Liver (tissue), 9 donors: Measurements from ENCODE around the gene CFAP68. TPM values are rescaled to one million over a fixed set of nuclear protein-coding genes. Genes with fewer than 3 reads are reported as not detected.

Source experiments
- DNase-seq: peaks from one replicate; pipeline ENCODE4 v3.0.0-alpha.2; 2017; ENCODE audit warnings: low spot score
- H3K27ac ChIP-seq, 2 donors: one replicate each; pipeline ENCODE4 v1.7.0; 2013; ENCODE audit warnings: inconsistent platforms in 2 of 2, low read length in 2 of 2, control low read depth in 1 of 2, low read depth in 1 of 2, mild to moderate bottlenecking in 1 of 2
- H3K27me3 ChIP-seq, 4 donors: one replicate each; pipeline versions ENCODE4 v1.6.1 to v1.7.0; 2013; ENCODE audit warnings: low read length in 3 of 4, inconsistent platforms in 1 of 4, mild to moderate bottlenecking in 1 of 4, moderate library complexity in 1 of 4; ENCODE audit not compliant: control insufficient read depth in 4 of 4, insufficient read depth in 4 of 4
- H3K36me3 ChIP-seq, 4 donors: one replicate each; pipeline versions ENCODE4 v1.6.1 to v1.7.0; 2013; ENCODE audit warnings: low read length in 3 of 4, mild to moderate bottlenecking in 3 of 4, low read depth in 1 of 4, moderate library complexity in 1 of 4; ENCODE audit not compliant: control insufficient read depth in 4 of 4, insufficient read depth in 3 of 4
- H3K4me1 ChIP-seq, 4 donors: one replicate each; pipeline versions ENCODE4 v1.6.1 to v1.7.0; 2013; ENCODE audit warnings: low read length in 3 of 4, mild to moderate bottlenecking in 3 of 4, moderate library complexity in 1 of 4; ENCODE audit not compliant: control insufficient read depth in 4 of 4, insufficient read depth in 4 of 4
- H3K4me3 ChIP-seq, 3 donors: one replicate each; pipeline versions ENCODE4 v1.6.1 to v1.7.0; 2013; ENCODE audit warnings: low read length in 3 of 3, control low read depth in 1 of 3, low read depth in 1 of 3, mild to moderate bottlenecking in 1 of 3
- H3K9ac ChIP-seq, 2 donors: one replicate each; pipeline ENCODE4 v1.7.0; 2013; ENCODE audit warnings: low read length in 2 of 2, mild to moderate bottlenecking in 2 of 2, moderate library complexity in 2 of 2, control low read depth in 1 of 2, low read depth in 1 of 2
- H3K9me3 ChIP-seq, 4 donors: one replicate each; pipeline versions ENCODE4 v1.6.1 to v1.7.0; 2013; ENCODE audit warnings: low read length in 3 of 4; ENCODE audit not compliant: control insufficient read depth in 4 of 4
- ATF3 ChIP-seq: IDR thresholded peaks from 2 replicates; pipeline ENCODE4 v1.6.1; 2016; ENCODE audit warnings: antibody characterized with exemption
- CTCF ChIP-seq: fragments of 150-350 bp; IDR thresholded peaks from 2 replicates; pipeline ENCODE4 v1.5.1; 2017; ENCODE audit warnings: improper control_type of control experiment, low read depth, low read length; ENCODE audit not compliant: missing input control
- EGR1 ChIP-seq, 2 donors: IDR thresholded peaks; 2 replicates each; pipeline ENCODE4 v1.6.1; 2016 to 2018; ENCODE audit warnings: antibody characterized with exemption in 2 of 2, low read depth in 2 of 2
- FOXA1 ChIP-seq: IDR thresholded peaks from 2 replicates; pipeline ENCODE4 v1.6.1; 2016; ENCODE audit warnings: antibody characterized with exemption
- FOXA2 ChIP-seq: IDR thresholded peaks from 2 replicates; pipeline ENCODE4 v1.6.1; 2016; ENCODE audit warnings: antibody characterized with exemption
- GABPA ChIP-seq, 2 donors: IDR thresholded peaks in 1 of 2; conservative IDR thresholded peaks in 1 of 2; 2 replicates each; pipeline ENCODE4 v1.6.1; 2016; ENCODE audit warnings: antibody characterized with exemption in 2 of 2, mild to moderate bottlenecking in 1 of 2, moderate library complexity in 1 of 2
- HNF4A ChIP-seq, 2 donors: conservative IDR thresholded peaks; 2 replicates each; pipeline ENCODE4 v1.6.1; 2016; ENCODE audit warnings: antibody characterized with exemption in 2 of 2, mild to moderate bottlenecking in 2 of 2
- HNF4G ChIP-seq: IDR thresholded peaks from 2 replicates; pipeline ENCODE4 v1.6.1; 2016; ENCODE audit warnings: antibody characterized with exemption
- JUND ChIP-seq, 2 donors: IDR thresholded peaks; 2 replicates each; pipeline ENCODE4 v1.6.1; 2016; ENCODE audit warnings: antibody characterized with exemption in 2 of 2
- MAX ChIP-seq: IDR thresholded peaks from 2 replicates; pipeline ENCODE4 v1.6.1; 2016; ENCODE audit warnings: antibody characterized with exemption
- NR2F2 ChIP-seq: IDR thresholded peaks from 2 replicates; pipeline ENCODE4 v1.6.1; 2016; ENCODE audit warnings: antibody characterized with exemption
- RAD21 ChIP-seq, 2 donors: IDR thresholded peaks; 2 replicates each; pipeline ENCODE4 v1.6.1; 2016; ENCODE audit warnings: antibody characterized with exemption in 2 of 2, mild to moderate bottlenecking in 2 of 2
- REST ChIP-seq: IDR thresholded peaks from 2 replicates; pipeline ENCODE4 v1.6.1; 2016; ENCODE audit warnings: antibody characterized with exemption, mild to moderate bottlenecking
- RXRA ChIP-seq, 2 donors: IDR thresholded peaks; 2 replicates each; pipeline ENCODE4 v1.6.1; 2017 to 2018; ENCODE audit warnings: antibody characterized with exemption in 2 of 2, mild to moderate bottlenecking in 1 of 2
- SP1 ChIP-seq: IDR thresholded peaks from 2 replicates; pipeline ENCODE4 v1.6.1; 2018; ENCODE audit warnings: antibody characterized with exemption, mild to moderate bottlenecking
- TAF1 ChIP-seq: conservative IDR thresholded peaks from 2 replicates; pipeline ENCODE4 v1.6.1; 2016; ENCODE audit warnings: antibody characterized with exemption, mild to moderate bottlenecking
- YY1 ChIP-seq: IDR thresholded peaks from 2 replicates; pipeline ENCODE4 v1.6.1; 2016; ENCODE audit warnings: antibody characterized with exemption, mild to moderate bottlenecking
- ZBTB33 ChIP-seq: IDR thresholded peaks from 2 replicates; pipeline ENCODE4 v1.6.1; 2016; ENCODE audit warnings: antibody characterized with exemption
- WGBS: extraction: QIAGEN DNeasy Blood & Tissue Kit; methylation state at CpG from one replicate; pipeline ENCODE4 v1.1.7; 2013; 5-methylcytosine and 5-hydroxymethylcytosine counted together
- polyA plus RNA-seq, 2 donors: library from polyadenylated mRNA; stranded (reverse) in 1 of 2; unstranded in 1 of 2; fragments of 200-250 nt in 1 of 2; fragments of >200 nt in 1 of 2; fragmentation: Nextera tagmentation in 1 of 2; extraction: Ambion mirVana in 1 of 2; gene quantifications; one replicate each; pipeline versions ENCODE4 v1.2.1 to v1.2.3, GENCODE V29; 2013 to 2015
- total RNA-seq, 2 donors: library from RNA; depleted of rRNA; stranded (reverse); fragments of >200 nt; gene quantifications; one replicate each; pipeline ENCODE4 v1.2.3, GENCODE V29; 2014
- donor health status: healthy.
- donor health status: healthy.
- donor health status: healthy.
- donor health status: healthy.
- donor health status: healthy.

Gene CFAP68
- total and polyA plus RNA-seq, 4 donors = 6.2 to 27.8 (median 13.8) TPM

- Histone ChIP-seq H3K36me3 (peaks cover 6 to 17% (median 10%) of the 10 kb centered on the region in 4 donors), H3K4me1 (peaks cover 0 to 17% (median 13%) of the 10 kb centered on the region in 4 donors), H3K9ac (no peak overlapping the region), H3K27me3 (no peaks in the 10 kb centered on the region), H3K27ac (no peak overlapping the region), H3K9me3 (no peaks in the 10 kb centered on the region), H3K4me3 (no peak overlapping the region)
- DNase-seq = no peak
- WGBS = 99% methylated on average over 1 of the region's 1 CpG
- TF ChIP-seq YY1 (no peak), NR2F2 (no peak), EGR1 (IDR thresholded peaks at IDR 0.05; ENCODE audit: low read depth in 2 of 2) (no peak), CTCF (no peak), ATF3 (no peak), REST (no peak), HNF4G (no peak), RAD21 (IDR thresholded peaks at IDR 0.05) (no peak), GABPA (IDR thresholded peaks at IDR 0.05 in 1 of 2, conservative IDR thresholded peaks at IDR 0.05 in 1 of 2) (no peak)
These were observed 9.2 kb upstream of the CFAP68 start for GRCh38 chr11:111870113-111870512.

GRCh38 chr11:111870522-111870885 is 8.8 kb upstream of the CFAP68 start:
- peak overlapping the region; percentile 80 to 94 (median 84) for H3K4me3 ChIP-seq
- DNase-seq = no peak
- H3K27me3 ChIP-seq = no peaks in the 10 kb centered on the region
- H3K36me3 ChIP-seq = peaks cover 5 to 18% (median 11%) of the 10 kb centered on the region in 4 donors
- H3K27ac ChIP-seq = no peak overlapping the region
- TF ChIP-seq ATF3 (no peak), HNF4A (conservative IDR thresholded peaks at IDR 0.05) (no peak), HNF4G (no peak), MAX (no peak), RAD21 (IDR thresholded peaks at IDR 0.05) (no peak), TAF1 (no peak), JUND (IDR thresholded peaks at IDR 0.05) (no peak), NR2F2 (no peak), RXRA (IDR thresholded peaks at IDR 0.05) (no peak), ZBTB33 (no peak), FOXA1 (no peak), EGR1 (IDR thresholded peaks at IDR 0.05; ENCODE audit: low read depth in 2 of 2) (no peak), GABPA (IDR thresholded peaks at IDR 0.05 in 1 of 2, conservative IDR thresholded peaks at IDR 0.05 in 1 of 2) (no peak), FOXA2 (no peak), REST (no peak), SP1 (no peak), CTCF (no peak)
- H3K9ac ChIP-seq = peak overlapping the region; percentile 33 to 84
- peaks cover 0 to 17% (median 13%) of the 10 kb centered on the region in 4 donors for H3K4me1 ChIP-seq
- H3K9me3 ChIP-seq = no peaks in the 10 kb centered on the region
